Hepatocyte (in vitro differentiated cells): ENCODE measurements around the gene ATP8B3. TPM values are rescaled to one million over a fixed set of nuclear protein-coding genes. Genes with fewer than 3 reads are reported as not detected.

Experiments
- DNase-seq: peaks from one replicate; pipeline ENCODE4 v3.0.0-alpha.2; 2016; ENCODE audit warnings: low spot score
- H2AFZ ChIP-seq: fragments of 200-600 bp; sonication (generic); 2 replicates; pipeline ENCODE4 v1.6.0; 2016; ENCODE audit warnings: antibody characterized with exemption, mild to moderate bottlenecking
- H3K27ac ChIP-seq: fragments of 200-600 bp; sonication (generic); 2 replicates; pipeline ENCODE4 v1.5.1; 2016; ENCODE audit warnings: mild to moderate bottlenecking
- H3K27me3 ChIP-seq: fragments of 200-600 bp; sonication (generic); 2 replicates; pipeline ENCODE4 v1.6.1; 2016
- H3K36me3 ChIP-seq: fragments of 200-600 bp; sonication (generic); replicated peaks from 2 replicates; pipeline ENCODE4 v1.5.1; 2016; ENCODE audit warnings: low read depth; ENCODE audit not compliant: insufficient read depth
- H3K4me1 ChIP-seq: fragments of 200-600 bp; sonication (generic); 2 replicates; pipeline ENCODE4 v1.5.1; 2016; ENCODE audit warnings: mild to moderate bottlenecking, moderate library complexity; ENCODE audit not compliant: insufficient read depth
- H3K4me2 ChIP-seq: fragments of 200-600 bp; sonication (generic); 2 replicates; pipeline ENCODE4 v1.6.0; 2016
- H3K4me3 ChIP-seq: fragments of 200-600 bp; sonication (generic); 2 replicates; pipeline ENCODE4 v1.5.1; 2016; ENCODE audit warnings: mild to moderate bottlenecking
- H3K79me2 ChIP-seq: fragments of 200-600 bp; sonication (generic); 2 replicates; pipeline ENCODE4 v1.6.0; 2017; ENCODE audit warnings: mild to moderate bottlenecking
- H3K9me2 ChIP-seq: fragments of 200-600 bp; sonication (generic); replicated peaks from 2 replicates; pipeline ENCODE4 v1.6.0; 2017; ENCODE audit warnings: mild to moderate bottlenecking; ENCODE audit not compliant: insufficient read depth
- H3K9me3 ChIP-seq: fragments of 200-600 bp; sonication (generic); 2 replicates; pipeline ENCODE4 v1.5.1; 2016; ENCODE audit warnings: low read depth, mild to moderate bottlenecking
- H4K20me1 ChIP-seq: fragments of 200-600 bp; sonication (generic); 2 replicates; pipeline ENCODE4 v1.6.0; 2016; ENCODE audit warnings: mild to moderate bottlenecking; ENCODE audit not compliant: insufficient read depth, poor library complexity, severe bottlenecking
- CTCF ChIP-seq: fragments of 200-600 bp; sonication (generic); IDR thresholded peaks from 2 replicates; pipeline ENCODE4 v1.5.1; 2016; ENCODE audit warnings: antibody characterized with exemption, mild to moderate bottlenecking; ENCODE audit not compliant: poor library complexity
- EZH2 ChIP-seq: fragments of 200-600 bp; sonication (generic); IDR thresholded peaks from 2 replicates; pipeline ENCODE4 v1.6.1; 2016; ENCODE audit warnings: antibody characterized with exemption, mild to moderate bottlenecking, borderline replicate concordance
- EZH2phosphoT487 ChIP-seq: fragments of 200-600 bp; sonication (generic); IDR thresholded peaks from one replicate; pipeline ENCODE4 v1.6.1; 2018; ENCODE audit warnings: antibody characterized with exemption, mild to moderate bottlenecking, low read depth, moderate library complexity; ENCODE audit not compliant: unreplicated experiment, severe bottlenecking
- WGBS: methylation state at CpG from one replicate; pipeline ENCODE4 v1.1.6; 2016; ENCODE audit warnings: low lambda C conversion rate; ENCODE audit errors: missing lambda C conversion rate; 5-methylcytosine and 5-hydroxymethylcytosine counted together
- polyA plus RNA-seq: library from polyadenylated mRNA; unstranded; fragments of >200 nt; fragmentation: Nextera tagmentation; extraction: Ambion mirVana; gene quantifications from 2 replicates; pipeline ENCODE4 v1.2.1, GENCODE V29; 2016
- total RNA-seq: library from RNA; depleted of rRNA; stranded (reverse); fragments of >200 nt; gene quantifications from 2 replicates; pipeline ENCODE4 v1.2.3, GENCODE V29; 2014

The ATP8B3 gene
- total and polyA plus RNA-seq, 2 experiments from 2014 or later: 1.7 to 2.4 TPM

GRCh38 chr19:1744822-1745563 is 67.1 kb downstream of the ATP8B3 start:
- no peaks in the 10 kb centered on the region for H3K9me3 ChIP-seq
- H3K9me2 ChIP-seq: no peaks in the 10 kb centered on the region
- peaks cover 20% of the 10 kb centered on the region for H3K4me1 ChIP-seq
- DNase-seq: no peak
- no peaks in the 10 kb centered on the region for H3K36me3 ChIP-seq
- H3K4me3 ChIP-seq: no peak overlapping the region
- WGBS: 24% methylated on average over 18 of the region's 19 CpGs
- TF ChIP-seq EZH2phosphoT487 (no peak), CTCF (no peak), EZH2 (no peak)
- peaks cover 50% of the 10 kb centered on the region for H3K27me3 ChIP-seq
- no peaks in the 10 kb centered on the region for H4K20me1 ChIP-seq
- H2AFZ ChIP-seq: no peak overlapping the region
- no peaks in the 10 kb centered on the region for H3K79me2 ChIP-seq
- peak overlapping the region; percentile 52 for H3K4me2 ChIP-seq
- H3K27ac ChIP-seq: no peak overlapping the region

GRCh38 chr19:1744133-1744665 is 67.9 kb downstream of the ATP8B3 start:
- H3K27ac ChIP-seq: no peak overlapping the region
- H3K9me2 ChIP-seq: no peaks in the 10 kb centered on the region
- no peak overlapping the region for H2AFZ ChIP-seq
- no peaks in the 10 kb centered on the region for H3K36me3 ChIP-seq
- TF ChIP-seq EZH2 (no peak), CTCF (no peak), EZH2phosphoT487 (no peak)
- no peak for DNase-seq
- no peak overlapping the region for H3K4me3 ChIP-seq
- WGBS: 86% methylated on average over 5 of the region's 10 CpGs
- H3K4me2 ChIP-seq: no peak overlapping the region
- peaks cover 12% of the 10 kb centered on the region for H3K4me1 ChIP-seq
- H3K27me3 ChIP-seq: peaks cover 42% of the 10 kb centered on the region
- H3K9me3 ChIP-seq: no peaks in the 10 kb centered on the region
- H3K79me2 ChIP-seq: no peaks in the 10 kb centered on the region
- H4K20me1 ChIP-seq: no peaks in the 10 kb centered on the region

- no peak overlapping the region for H3K4me3 ChIP-seq
- H2AFZ ChIP-seq: no peak overlapping the region
- H3K79me2 ChIP-seq: no peaks in the 10 kb centered on the region
- TF ChIP-seq EZH2phosphoT487: no peak
- no peak for TF ChIP-seq CTCF
- no peak for TF ChIP-seq EZH2
- no peaks in the 10 kb centered on the region for H3K9me3 ChIP-seq
- H3K4me2 ChIP-seq: no peak overlapping the region
- H3K36me3 ChIP-seq: no peaks in the 10 kb centered on the region
- peaks cover 32% of the 10 kb centered on the region for H3K27me3 ChIP-seq
- no peaks in the 10 kb centered on the region for H3K9me2 ChIP-seq
- H3K4me1 ChIP-seq: peaks cover 8% of the 10 kb centered on the region
- 81% methylated on average over 33 of the region's 34 CpGs for WGBS
- H4K20me1 ChIP-seq: no peaks in the 10 kb centered on the region
- no peak for DNase-seq
- no peak overlapping the region for H3K27ac ChIP-seq
Observed at GRCh38 chr19:1742989-1743696, 68.9 kb downstream of the ATP8B3 start.
